Hematopoietic multipotent progenitor cell treated with erythropoietin and hydrocortisone succinate and interleukin-3 and kit ligand, for 8 days (in vitro differentiated cells): ENCODE results near the gene KIAA0825.
A peak's percentile ranks its signal among the peaks of the same experiment; 100 is the strongest.
"Not testable (repeated sequence)": the region's sequence is repeated elsewhere in the genome, so short reads cannot be mapped to it uniquely, and the experiment has no call there.

Source experiments
- DNase-seq: peaks from one replicate; pipeline ENCODE4 v3.0.0-alpha.2; 2015

KIAA0825 gene

GRCh38 chr5:94618493-94619328, at the start of gene KIAA0825, which contains the start of gene SLF1:
Gene KIAA0825 (minus strand): TSS chr5:94618604. CDS start chr5:94537126, 81,478 bp downstream.
Gene SLF1 (plus strand): TSS chr5:94618669. CDS start chr5:94628811, 10,142 bp downstream.
- DNase-seq, result peak; percentile 92

- no peak for DNase-seq
These were observed 49.5 kb upstream of the KIAA0825 start for GRCh38 chr5:94667937-94668336.

GRCh38 chr5:94661086-94661485, 42.7 kb upstream of the KIAA0825 start:
- DNase-seq, result no peak

GRCh38 chr5:94660506-94660905, 42.1 kb upstream of the KIAA0825 start:
- DNase-seq, result no peak

GRCh38 chr5:94658272-94658671, 39.9 kb upstream of the KIAA0825 start:
- no peak for DNase-seq

- no peak for DNase-seq
These were observed 31.5 kb upstream of the KIAA0825 start for GRCh38 chr5:94649874-94650273.

GRCh38 chr5:94646758-94647157, 28.4 kb upstream of the KIAA0825 start:
- DNase-seq, result no peak

- DNase-seq, result no peak
These were observed 26.6 kb upstream of the KIAA0825 start for GRCh38 chr5:94645053-94645452.

- no peak for DNase-seq
These were observed 21.8 kb upstream of the KIAA0825 start for GRCh38 chr5:94640176-94640575.

GRCh38 chr5:94632024-94632423, 13.6 kb upstream of the KIAA0825 start:
- no peak for DNase-seq

- no peak for DNase-seq
These were observed 8.8 kb upstream of the KIAA0825 start for GRCh38 chr5:94627191-94627590.

GRCh38 chr5:94623877-94624276, 5.5 kb upstream of the KIAA0825 start:
- no peak for DNase-seq

GRCh38 chr5:94623011-94623410, 4.6 kb upstream of the KIAA0825 start:
- no peak for DNase-seq

GRCh38 chr5:94621763-94622162, 3.4 kb upstream of the KIAA0825 start:
- no peak for DNase-seq

GRCh38 chr5:94620256-94620655, 1.9 kb upstream of the KIAA0825 start:
- no peak for DNase-seq

- peak; percentile 94 for DNase-seq
These were observed 343 bp downstream of the KIAA0825 start for GRCh38 chr5:94618029-94618492.

- DNase-seq, result no peak
These were observed 2.5 kb downstream of the KIAA0825 start for GRCh38 chr5:94615862-94616261.

GRCh38 chr5:94614156-94614805, 4.1 kb downstream of the KIAA0825 start:
- DNase-seq, result no peak

GRCh38 chr5:94613583-94613982, 4.8 kb downstream of the KIAA0825 start:
- peak; percentile 75 for DNase-seq

GRCh38 chr5:94595281-94595840, 23.0 kb downstream of the KIAA0825 start:
- DNase-seq, result no peak

- no peak for DNase-seq
These were observed 40.7 kb downstream of the KIAA0825 start for GRCh38 chr5:94577466-94578245.

GRCh38 chr5:94575196-94575595, 43.2 kb downstream of the KIAA0825 start:
- no peak for DNase-seq

GRCh38 chr5:94573349-94573748, 45.1 kb downstream of the KIAA0825 start:
- DNase-seq, result not testable (repeated sequence)
